DLD1 (cell line): ENCODE data around the gene KRT86.
"Not testable (repeated sequence)": the region's sequence is repeated elsewhere in the genome, so short reads cannot be mapped to it uniquely, and the experiment has no call there.

ENCODE experiments used
- in situ Hi-C: cut with HindIII; loops from 2 replicates; pipeline ENCODE4 v1.10.0; 2017; ENCODE audit warnings: low sequenced_read_pairs

Gene KRT86

DNA sequence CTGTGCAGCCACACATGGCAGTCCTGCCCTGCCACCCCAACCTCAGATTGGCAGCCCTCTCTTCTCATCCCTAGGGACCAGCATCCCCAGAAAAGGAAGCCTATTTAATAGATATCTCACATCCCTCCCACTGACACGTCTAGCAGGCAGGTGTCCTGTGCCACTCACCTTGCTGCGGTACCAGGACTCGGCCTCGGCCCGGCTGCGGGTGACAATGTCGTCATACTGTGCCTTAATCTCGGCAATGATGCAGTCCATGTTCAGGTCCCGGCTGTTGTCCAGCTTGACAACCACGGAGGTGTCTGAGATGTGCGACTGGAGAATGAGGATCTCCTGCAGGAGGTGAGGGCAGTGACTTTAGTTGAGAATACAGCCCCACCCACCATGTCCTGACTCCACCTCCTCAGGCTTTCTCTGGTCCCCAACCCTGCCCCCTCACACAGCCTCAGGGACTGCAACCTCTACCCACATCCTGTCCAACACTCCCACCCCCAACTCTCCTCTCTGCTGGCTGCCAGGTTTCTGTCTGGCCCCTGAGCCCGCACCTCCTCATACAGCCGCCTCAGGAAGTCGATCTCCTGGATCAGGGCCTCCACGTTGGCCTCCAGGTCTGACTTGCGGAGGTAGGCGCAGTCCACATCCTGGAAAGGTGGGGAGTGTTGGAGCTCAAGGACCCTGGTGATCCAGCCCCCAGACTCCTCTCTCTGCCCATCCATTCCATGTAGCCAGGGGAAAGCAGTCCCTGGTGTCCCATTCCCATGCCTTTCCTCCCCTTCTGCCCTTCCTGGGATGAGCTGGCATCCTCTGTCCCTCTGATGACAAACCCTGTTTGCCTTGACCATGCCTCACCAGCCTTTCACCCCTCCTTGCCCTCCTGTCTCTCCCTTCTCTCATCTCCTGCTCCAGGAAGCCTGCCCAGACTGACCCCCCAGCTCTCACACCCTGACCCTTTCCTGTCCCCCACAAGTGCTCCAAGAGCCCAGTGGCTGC lies 13.7 kb downstream of the KRT86 start:
- in situ Hi-C loops, result loop anchor here (10.0 kb wide), 1 partner anchor 73 kb away; no protein-coding TSS in a partner anchor

DNA sequence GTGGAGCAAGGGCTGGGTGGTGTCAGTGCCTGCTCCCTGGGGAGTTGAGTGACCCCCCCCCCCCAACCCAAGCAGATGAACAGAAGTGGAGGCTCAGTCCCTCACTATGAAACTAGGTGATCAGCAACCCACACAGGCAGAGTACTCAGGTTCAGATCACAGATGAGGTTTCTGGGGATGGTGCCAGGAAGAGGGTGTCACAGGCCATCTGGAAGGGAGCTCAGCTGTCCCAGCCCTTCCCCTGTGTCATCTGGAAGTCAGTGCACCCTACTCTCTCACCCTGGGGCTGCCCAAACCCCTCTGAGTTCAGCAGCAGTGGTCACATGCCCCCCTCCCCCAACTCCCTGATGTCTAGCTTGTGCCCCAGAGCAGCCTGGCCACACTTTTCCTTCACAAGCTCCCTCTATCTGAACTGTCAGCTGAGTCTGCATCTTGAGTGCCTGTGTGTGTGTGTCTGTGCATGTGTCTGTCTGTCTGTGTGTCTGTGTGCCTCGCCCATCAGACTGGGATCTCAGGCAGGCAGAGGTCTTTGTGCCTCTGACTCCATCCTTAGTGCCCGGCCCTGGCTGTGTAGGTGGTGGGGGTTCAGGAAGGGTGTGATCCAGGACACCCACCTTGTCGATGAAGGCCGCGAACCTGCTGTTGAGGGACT lies 16.2 kb downstream of the KRT86 start:
- in situ Hi-C loops, result not testable (repeated sequence)

DNA sequence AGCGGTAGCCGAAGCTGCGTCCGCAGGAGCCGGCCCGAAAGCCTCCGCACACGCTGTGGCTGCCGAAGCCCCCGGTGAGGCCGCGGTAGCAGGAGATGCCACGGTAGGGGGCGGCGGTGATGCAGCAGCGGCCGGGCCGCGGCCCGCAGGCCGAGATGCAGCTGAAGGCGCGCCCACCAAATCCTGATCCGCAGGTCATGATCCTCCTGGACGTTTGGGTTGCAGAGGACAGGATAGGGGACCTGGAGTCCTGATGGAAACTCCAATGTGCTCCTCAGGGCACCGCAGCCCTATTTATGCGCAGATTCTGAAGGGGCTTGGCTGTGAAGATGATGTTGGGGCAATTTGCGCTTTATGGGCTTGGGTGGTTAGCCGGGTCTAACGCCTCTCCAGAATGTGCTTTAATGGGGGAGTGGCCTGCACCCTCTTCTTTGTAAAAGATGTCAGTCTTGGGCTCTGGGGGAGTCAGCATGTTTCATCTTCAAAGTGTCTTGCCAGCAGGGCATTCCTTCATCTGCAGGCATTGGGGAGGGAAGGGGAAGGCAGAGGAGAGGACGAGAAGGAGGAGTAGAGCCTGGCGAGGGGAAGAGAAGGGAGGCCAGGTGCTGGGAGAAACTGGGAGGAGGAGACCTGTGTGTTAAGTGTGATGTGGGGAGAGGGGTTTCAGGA lies 17.0 kb downstream of the KRT86 start, which contains the start of gene KRT81:
Gene KRT81, minus strand, starts transcription at position 268 of the 669 bp plus-strand sequence. Its CDS starts 69 bp downstream, at position 199.
- in situ Hi-C loops, result no loop called here

DNA sequence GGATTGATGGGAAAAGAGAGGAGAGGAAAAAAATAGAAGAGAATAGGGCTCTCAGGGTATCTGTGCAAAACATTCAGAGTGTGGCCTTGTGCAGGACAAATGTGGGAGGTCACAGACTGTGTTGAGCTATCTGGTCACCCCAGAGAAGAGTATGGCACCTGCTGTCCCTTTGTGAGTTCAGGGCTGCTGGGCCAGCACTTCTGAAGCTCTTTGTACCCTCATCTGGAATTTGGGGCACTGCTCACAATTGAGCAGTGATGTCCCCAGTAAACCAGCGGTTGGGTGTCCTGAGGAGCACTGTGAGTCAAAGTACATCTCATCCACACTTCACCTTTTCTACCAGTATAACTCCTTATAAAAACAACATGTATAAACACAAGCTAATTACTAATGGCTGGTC lies 19.5 kb downstream of the KRT86 start:
- in situ Hi-C loops, result no loop called here

DNA sequence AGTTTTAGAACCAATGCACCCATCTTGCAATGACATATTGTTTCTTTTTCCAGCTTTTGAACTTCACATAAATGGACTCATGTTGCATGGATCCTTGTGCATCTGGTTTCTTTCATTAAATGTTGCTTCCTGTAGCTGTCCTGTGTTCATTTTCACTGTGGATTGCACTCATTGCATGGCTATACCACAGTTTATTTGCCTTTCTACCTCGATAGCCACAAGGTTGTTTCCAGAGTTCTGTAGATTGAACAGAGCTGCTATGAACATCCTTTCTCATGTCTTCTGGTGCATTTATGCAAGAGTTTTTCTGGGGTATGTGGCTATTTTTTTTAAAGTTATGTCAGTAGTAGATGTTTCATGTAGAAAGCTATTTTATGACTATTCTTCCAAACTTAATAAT lies 20.4 kb downstream of the KRT86 start:
- in situ Hi-C loops, result no loop called here

DNA sequence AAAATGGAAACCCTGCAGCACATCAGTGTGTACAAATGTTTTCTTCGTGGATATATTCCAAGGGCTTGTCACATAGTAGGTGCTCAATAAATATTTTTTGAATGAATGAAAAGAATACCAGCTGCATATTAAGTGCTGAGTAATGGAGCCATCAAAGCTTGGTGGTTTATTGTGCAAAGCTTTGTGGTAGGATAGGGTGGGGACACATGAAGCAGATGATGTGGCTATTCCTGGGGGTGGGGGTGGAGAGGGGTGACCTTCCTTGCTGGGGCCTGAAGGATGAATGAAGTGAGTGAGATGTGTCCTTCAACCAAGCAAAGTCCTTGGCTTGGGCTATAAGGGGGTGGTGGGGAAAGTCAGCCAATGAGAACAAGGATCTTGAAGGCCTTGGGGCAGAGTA lies 21.2 kb downstream of the KRT86 start:
- in situ Hi-C loops, result no loop called here

DNA sequence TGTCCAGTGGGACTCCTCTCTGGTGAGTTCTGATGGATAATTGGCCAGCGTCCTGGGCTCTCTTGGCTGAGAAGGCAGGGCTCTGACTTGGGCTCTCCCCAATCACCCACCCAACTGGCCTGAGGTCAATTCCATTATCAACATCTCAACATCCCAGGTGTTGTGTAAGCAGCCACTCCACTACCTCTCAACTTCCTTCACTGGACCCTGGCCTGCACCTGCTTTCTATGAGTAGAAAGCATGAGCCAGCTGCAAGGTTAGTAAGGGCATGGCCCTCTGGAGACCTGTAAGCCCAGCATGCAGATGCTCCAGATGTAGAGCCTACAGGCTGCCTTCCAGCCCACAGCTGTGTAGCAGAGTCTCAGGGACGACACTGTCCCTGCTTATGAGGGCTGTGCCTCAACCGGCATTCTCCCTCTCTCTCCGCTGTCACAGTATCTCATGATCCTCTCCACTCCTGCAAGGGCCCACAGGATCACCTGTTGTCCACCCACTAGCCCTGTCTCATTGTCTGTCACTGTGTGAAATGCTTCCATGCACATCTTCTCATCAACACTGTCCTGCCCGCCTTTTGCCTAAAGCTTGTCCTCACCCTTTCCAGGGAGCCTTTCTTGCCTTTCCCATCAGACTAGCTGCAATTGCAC lies 22.2 kb downstream of the KRT86 start:
- in situ Hi-C loops, result no loop called here

DNA sequence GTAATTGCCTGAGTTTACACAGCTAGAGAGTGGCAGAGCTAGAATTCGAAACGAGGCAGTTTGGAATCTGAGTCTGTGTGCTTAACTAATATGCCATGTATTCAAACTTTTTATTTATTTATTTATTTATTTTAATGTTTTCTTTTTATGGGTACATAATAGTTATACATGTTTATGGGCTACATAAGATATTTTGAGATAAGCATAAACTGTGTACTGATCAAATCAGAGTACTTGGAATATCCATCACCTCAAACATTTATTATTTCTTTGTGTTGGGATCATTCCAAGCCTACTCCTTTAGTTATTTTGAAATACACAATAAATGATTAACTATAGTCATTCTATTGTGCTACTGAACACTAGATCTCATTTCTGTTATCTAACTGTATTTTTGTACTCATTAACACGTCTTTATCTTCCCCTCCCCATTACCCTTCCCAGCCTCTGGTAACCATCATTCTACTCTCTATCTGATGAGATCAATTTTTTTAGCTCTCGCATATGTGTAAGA lies 24.3 kb downstream of the KRT86 start:
- in situ Hi-C loops, result no loop called here

DNA sequence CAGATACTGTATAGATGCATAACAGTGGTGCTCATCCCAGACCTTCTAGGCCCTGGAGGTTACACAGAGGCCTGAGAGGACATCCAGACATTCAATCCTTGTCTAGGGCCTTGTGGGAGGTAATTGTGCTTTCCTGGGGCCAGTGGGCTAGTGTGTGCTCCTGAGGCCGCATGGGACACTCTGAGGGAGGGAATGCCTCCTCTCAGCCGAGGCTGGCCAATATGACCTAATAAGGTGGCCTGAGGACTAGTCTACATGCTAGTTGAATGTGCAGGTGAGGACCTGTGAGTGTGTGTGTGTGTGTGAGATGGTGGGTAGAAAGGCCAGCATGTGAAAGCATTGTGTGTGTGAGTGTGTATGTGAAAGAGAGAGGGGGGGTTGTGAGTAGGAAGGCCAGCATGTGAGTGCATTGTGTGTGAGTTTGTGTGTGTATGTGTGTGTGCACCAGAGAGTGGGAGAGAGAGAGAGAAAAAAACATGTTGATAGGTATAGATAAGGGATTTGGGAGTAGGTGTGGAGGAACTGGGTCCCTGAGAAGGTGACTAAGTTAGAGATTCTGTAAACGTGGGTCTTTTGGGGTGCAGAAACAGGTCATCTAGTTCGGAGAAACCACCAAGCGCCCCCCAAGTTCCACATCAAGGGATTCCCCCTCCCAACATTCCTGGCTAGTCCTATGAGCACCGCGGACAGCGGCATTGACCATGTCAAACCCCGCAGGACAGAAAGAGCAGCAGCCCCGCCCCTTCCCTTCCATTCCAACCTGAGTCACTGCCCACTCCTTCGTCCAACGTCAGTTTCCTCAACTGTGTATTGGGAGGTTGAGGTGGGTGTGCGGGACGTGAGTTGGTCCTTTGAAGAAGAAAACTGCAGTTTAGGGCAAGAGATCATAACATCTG lies 26.6 kb downstream of the KRT86 start:
- in situ Hi-C loops, result no loop called here

DNA sequence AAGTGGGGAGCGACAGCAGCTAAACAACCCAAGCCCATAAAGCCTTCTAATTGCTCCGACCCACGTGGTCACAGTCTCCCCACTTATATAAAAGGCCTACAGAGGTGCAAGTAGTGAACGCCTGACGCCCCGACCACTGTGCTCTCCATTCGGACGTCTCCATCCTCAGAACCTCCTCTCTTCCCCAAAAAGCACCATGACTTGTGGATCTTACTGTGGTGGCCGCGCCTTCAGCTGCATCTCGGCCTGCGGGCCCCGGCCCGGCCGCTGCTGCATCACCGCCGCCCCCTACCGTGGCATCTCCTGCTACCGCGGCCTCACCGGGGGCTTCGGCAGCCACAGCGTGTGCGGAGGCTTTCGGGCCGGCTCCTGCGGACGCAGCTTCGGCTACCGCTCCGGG lies 27.3 kb downstream of the KRT86 start:
- in situ Hi-C loops, result not testable (repeated sequence)

DNA sequence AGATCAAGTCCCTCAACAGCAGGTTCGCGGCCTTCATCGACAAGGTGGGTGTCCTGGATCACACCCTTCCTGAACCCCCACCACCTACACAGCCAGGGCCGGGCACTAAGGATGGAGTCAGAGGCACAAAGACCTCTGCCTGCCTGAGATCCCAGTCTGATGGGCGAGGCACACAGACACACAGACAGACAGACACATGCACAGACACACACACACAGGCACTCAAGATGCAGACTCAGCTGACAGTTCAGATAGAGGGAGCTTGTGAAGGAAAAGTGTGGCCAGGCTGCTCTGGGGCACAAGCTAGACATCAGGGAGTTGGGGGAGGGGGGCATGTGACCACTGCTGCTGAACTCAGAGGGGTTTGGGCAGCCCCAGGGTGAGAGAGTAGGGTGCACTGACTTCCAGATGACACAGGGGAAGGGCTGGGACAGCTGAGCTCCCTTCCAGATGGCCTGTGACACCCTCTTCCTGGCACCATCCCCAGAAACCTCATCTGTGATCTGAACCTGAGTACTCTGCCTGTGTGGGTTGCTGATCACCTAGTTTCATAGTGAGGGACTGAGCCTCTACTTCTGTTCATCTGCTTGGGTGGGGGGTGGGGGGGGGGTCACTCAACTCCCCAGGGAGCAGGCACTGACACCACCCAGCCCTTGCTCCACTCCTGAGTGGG lies 27.9 kb downstream of the KRT86 start:
- in situ Hi-C loops, result not testable (repeated sequence)

DNA sequence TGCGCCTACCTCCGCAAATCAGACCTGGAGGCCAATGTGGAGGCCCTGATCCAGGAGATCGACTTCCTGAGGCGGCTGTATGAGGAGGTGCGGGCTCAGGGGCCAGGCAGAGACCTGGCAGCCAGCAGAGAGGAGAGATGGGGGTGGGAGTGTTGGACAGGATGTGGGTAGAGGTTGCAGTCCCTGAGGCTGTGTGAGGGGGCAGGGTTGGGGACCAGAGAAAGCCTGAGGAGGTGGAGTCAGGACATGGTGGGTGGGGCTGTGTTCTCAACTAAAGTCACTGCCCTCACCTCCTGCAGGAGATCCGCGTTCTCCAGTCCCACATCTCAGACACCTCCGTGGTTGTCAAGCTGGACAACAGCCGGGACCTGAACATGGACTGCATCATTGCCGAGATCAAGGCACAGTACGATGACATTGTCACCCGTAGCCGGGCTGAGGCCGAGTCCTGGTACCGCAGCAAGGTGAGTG lies 30.5 kb downstream of the KRT86 start:
- in situ Hi-C loops, result not testable (repeated sequence)

DNA sequence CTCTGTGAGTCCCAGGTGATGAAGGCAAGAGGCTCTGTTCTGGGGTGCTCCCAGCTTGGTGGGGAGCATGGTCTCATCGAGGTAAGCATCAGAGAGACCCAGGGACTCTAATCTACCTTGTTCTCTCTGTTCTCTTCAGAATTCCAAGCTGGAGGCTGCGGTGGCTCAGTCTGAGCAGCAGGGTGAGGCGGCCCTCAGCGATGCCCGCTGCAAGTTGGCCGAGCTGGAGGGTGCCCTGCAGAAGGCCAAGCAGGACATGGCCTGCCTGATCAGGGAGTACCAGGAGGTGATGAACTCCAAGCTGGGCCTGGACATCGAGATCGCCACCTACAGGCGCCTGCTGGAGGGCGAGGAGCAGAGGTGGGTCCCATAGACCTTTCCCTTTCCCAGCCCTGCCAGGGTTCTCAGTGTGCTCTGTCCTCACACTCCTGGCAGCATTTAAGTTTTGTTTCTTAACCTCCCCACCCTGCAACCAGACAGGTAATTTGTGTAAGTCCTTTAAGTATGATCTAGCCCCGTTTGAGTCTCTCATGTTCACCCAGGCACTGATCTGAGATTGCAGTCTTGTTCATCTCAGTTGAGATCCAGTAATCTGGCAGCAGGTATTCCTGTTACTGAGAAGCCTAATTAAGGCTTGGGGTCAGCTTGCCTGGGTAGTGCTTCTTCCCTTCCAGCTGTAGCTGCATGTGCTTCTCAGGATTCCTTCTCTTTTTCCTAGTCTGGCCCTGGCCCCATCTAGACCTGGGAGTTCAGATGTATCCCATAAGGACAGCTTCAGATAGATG lies 31.7 kb downstream of the KRT86 start:
- in situ Hi-C loops, result no loop called here

DNA sequence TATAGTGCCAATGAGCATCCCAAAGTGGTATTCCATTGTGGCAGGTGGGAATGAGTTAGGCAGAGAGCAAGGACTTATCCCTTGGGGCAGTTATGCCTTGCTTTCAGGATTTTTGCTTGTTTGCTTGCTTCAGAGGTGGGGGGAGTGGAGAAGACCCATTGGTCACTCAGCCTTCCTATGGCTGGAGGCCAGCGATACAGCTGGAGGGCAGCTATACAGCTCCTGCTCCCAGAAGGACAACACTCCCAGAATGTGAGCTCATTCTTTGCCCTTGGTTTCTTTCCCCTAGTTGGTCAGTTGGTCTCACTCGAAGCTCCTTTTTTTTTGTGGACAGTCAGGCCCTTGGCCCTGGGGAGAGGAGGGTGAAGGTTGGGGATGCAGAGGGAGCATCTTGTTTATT lies 32.3 kb downstream of the KRT86 start:
- in situ Hi-C loops, result no loop called here

DNA sequence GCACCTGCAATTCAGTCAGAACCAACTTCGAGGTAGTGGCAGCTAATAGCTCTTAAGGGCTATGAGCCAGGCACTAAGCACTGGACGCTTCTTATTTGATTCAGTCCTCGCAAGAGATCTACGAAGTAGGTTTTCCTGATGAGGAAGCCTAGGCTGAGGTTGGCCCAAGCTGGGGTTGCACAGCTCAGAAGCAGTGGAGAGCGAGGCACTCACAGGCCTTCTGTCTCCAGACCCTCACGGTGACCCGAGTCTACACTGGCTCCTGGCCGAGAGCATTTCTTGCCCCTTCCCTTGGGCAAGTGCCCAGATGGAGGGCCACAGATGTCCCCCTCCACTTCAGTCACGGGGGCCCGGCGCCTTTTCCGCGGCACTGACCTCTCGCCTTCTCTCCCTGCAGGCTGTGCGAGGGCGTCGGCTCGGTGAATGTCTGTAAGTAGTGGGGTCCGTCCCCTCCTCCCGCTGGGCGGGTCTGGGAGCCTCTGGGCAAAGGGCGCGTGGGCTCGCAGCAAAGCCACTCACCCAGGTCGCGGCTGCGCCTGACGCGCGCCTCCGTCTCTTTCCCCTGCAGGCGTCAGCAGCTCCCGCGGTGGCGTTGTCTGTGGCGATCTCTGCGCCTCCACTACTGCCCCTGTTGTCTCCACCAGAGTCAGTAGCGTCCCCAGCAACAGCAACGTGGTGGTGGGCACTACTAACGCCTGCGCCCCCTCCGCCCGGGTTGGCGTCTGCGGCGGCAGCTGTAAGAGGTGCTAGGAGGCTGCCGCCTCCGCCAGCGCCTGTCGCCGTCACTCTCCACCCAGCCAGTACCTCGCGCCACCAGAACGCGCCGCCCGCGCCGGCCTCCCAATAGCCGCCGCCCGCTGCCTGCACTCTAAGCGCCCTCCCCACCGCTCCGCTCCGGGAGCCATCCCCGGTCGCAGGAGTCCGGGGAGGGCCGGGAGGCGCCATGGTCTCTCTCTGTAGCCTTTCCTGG lies 33.7 kb downstream of the KRT86 start:
- in situ Hi-C loops, result no loop called here

DNA sequence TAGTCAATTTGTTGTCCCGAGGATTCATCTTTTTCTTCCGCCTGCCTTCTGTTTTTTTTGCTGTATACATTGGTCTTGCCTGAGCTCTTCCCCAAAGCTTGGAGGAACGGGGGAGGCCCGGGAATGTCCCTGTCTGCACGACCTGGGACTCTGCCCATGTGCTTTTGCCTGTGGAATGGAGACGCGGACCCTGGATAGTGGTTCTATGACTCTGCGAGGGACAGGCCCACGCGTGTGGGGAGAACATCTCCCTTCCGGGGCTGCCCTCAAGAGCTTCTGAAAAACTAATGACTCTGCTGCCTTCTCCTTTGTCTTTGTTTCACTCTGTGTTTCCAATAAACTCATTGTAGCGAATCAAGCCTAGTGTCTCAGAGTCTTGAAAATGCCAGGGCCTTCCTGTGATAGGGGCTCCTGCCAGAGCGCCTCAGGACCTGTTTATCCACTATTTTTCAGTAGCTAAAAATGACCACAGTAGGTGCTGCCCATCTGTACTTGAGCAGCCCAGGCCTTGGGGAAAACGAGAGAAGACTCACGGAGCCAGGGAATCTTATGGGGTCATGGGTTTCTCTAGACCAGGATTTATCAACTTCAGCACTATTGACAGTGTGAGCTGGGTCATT lies 34.5 kb downstream of the KRT86 start:
- in situ Hi-C loops, result no loop called here
